GM23338 (cell line): ENCODE measurements around the gene NUDT4. TPM values are rescaled to one million over a fixed set of nuclear protein-coding genes. Genes with fewer than 3 reads are reported as not detected.

ENCODE experiments used
- ATAC-seq: fragments of 200-7000 bp; cut with Tn5 transposase; 3 replicates; pipeline ENCODE4 v1.9.1; 2020
- DNase-seq: peaks from one replicate; pipeline ENCODE4 v3.0.0-alpha.2; 2015; ENCODE audit warnings: low spot score
- H2AFZ ChIP-seq: fragments of 200-600 bp; sonication (generic); 2 replicates; pipeline ENCODE4 v1.8.0; 2016; ENCODE audit warnings: antibody characterized with exemption, mild to moderate bottlenecking, moderate library complexity
- H3F3A ChIP-seq: fragments of 200-600 bp; sonication (generic); replicated peaks from 2 replicates; pipeline ENCODE4 v1.8.0; 2017; ENCODE audit warnings: antibody characterized with exemption, mixed run types, low read depth
- H3K27ac ChIP-seq: fragments of 200-600 bp; sonication (generic); 2 replicates; pipeline ENCODE4 v1.6.1; 2016; ENCODE audit warnings: low read depth
- H3K27me3 ChIP-seq: fragments of 200-600 bp; sonication (generic); 2 replicates; pipeline ENCODE4 v1.8.0; 2016; ENCODE audit warnings: mild to moderate bottlenecking, mixed run types, moderate library complexity; ENCODE audit not compliant: insufficient read depth
- H3K36me3 ChIP-seq: fragments of 200-600 bp; sonication (generic); 2 replicates; pipeline ENCODE4 v1.8.0; 2016; ENCODE audit warnings: mild to moderate bottlenecking; ENCODE audit not compliant: insufficient read depth
- H3K4me1 ChIP-seq: fragments of 200-600 bp; sonication (generic); 2 replicates; pipeline ENCODE4 v1.8.0; 2016; ENCODE audit warnings: mild to moderate bottlenecking, moderate library complexity; ENCODE audit not compliant: insufficient read depth
- H3K4me2 ChIP-seq: fragments of 200-600 bp; sonication (generic); 2 replicates; pipeline ENCODE4 v1.7.1; 2017; ENCODE audit warnings: mixed run types
- H3K4me3 ChIP-seq: fragments of 200-600 bp; sonication (generic); 2 replicates; pipeline ENCODE4 v1.6.1; 2016; ENCODE audit warnings: mixed run types
- H3K79me2 ChIP-seq: fragments of 200-600 bp; sonication (generic); replicated peaks from 2 replicates; pipeline ENCODE4 v1.8.0; 2017; ENCODE audit warnings: mild to moderate bottlenecking; ENCODE audit not compliant: insufficient read depth
- H3K9me2 ChIP-seq: fragments of 200-600 bp; sonication (generic); 2 replicates; pipeline ENCODE4 v1.8.0; 2017; ENCODE audit not compliant: insufficient read depth
- H4K20me1 ChIP-seq: fragments of 200-600 bp; sonication (generic); replicated peaks from 2 replicates; pipeline ENCODE4 v1.8.0; 2017; ENCODE audit warnings: mild to moderate bottlenecking; ENCODE audit not compliant: insufficient read depth
- H3K27ac Mint-ChIP-seq: 2 replicates; pipeline ENCODE4 v1.8.0; 2020; ENCODE audit warnings: inconsistent platforms, mild to moderate bottlenecking, moderate library complexity, mixed read lengths
- H3K27me3 Mint-ChIP-seq: 3 replicates; pipeline ENCODE4 v1.8.0; 2022; ENCODE audit warnings: low read depth, mild to moderate bottlenecking, moderate library complexity, mixed read lengths, inconsistent platforms; ENCODE audit not compliant: insufficient read depth, poor library complexity
- H3K36me3 Mint-ChIP-seq: 3 replicates; pipeline ENCODE4 v1.8.0; 2021; ENCODE audit warnings: low read depth, mild to moderate bottlenecking, inconsistent platforms, moderate library complexity, mixed read lengths
- H3K4me1 Mint-ChIP-seq: 3 replicates; pipeline ENCODE4 v1.8.0; 2020; ENCODE audit warnings: mild to moderate bottlenecking, inconsistent platforms, mixed read lengths
- H3K4me3 Mint-ChIP-seq: 3 replicates; pipeline ENCODE4 v1.8.0; 2021; ENCODE audit warnings: moderate library complexity, mild to moderate bottlenecking, inconsistent platforms, mixed read lengths
- H3K9me3 Mint-ChIP-seq: 3 replicates; pipeline ENCODE4 v1.8.0; 2020; ENCODE audit warnings: moderate library complexity, mild to moderate bottlenecking, inconsistent platforms, mixed read lengths
- CREB1 ChIP-seq: fragments of 250-450 bp; sonication (Bioruptor Pico); IDR thresholded peaks from 2 replicates; pipeline ENCODE4 v1.5.0; 2020; ENCODE audit warnings: low read depth, mild to moderate bottlenecking, moderate library complexity
- EZH2 ChIP-seq: fragments of 200-600 bp; sonication (generic); IDR thresholded peaks from one replicate; pipeline ENCODE4 v1.8.0; 2017; ENCODE audit warnings: antibody characterized with exemption, mild to moderate bottlenecking, low read depth; ENCODE audit not compliant: unreplicated experiment
- EZH2phosphoT487 ChIP-seq: fragments of 200-600 bp; sonication (generic); IDR thresholded peaks from one replicate; pipeline ENCODE4 v1.8.1; 2018; ENCODE audit warnings: antibody characterized with exemption; ENCODE audit not compliant: unreplicated experiment
- JUNB ChIP-seq: IDR thresholded peaks from one replicate; pipeline ENCODE4 v1.6.1; 2016; ENCODE audit warnings: antibody characterized with exemption; ENCODE audit not compliant: unreplicated experiment
- NANOG ChIP-seq: IDR thresholded peaks from 2 replicates; pipeline ENCODE4 v1.6.1; 2016; ENCODE audit warnings: antibody characterized with exemption, borderline replicate concordance
- POLR2AphosphoS5 ChIP-seq: IDR thresholded peaks from 2 replicates; pipeline ENCODE4 v1.6.1; 2016; ENCODE audit warnings: antibody characterized with exemption, low read depth
- ZNF114 ChIP-seq: fragments of 250-450 bp; sonication (Bioruptor Pico); IDR thresholded peaks from 2 replicates; pipeline ENCODE4 v1.5.0; 2020; ENCODE audit warnings: mild to moderate bottlenecking, moderate library complexity
- ZNF331 ChIP-seq: fragments of 250-450 bp; sonication (Bioruptor Pico); IDR thresholded peaks from 2 replicates; pipeline ENCODE4 v1.5.0; 2020; ENCODE audit warnings: low read depth, mild to moderate bottlenecking, moderate library complexity
- polyA plus RNA-seq: library from polyadenylated mRNA; unstranded; fragments of >200 nt; fragmentation: Nextera tagmentation; extraction: Ambion mirVana; gene quantifications from 2 replicates; pipeline ENCODE4 v1.2.1, GENCODE V29; 2016
- total RNA-seq: library from RNA; depleted of rRNA; stranded (reverse); fragments of >200 nt; shearing (Covaris generic); gene quantifications from 2 replicates; pipeline ENCODE4 v1.2.3, GENCODE V29; 2014
- TF ChIP-seq, protein P1 (sequence below), 2 experiments: fragments of 200-600 bp in 1 of 2; sonication (generic) in 1 of 2; conservative IDR thresholded peaks; 2 replicates each; pipeline versions ENCODE4 v1.5.1 to v1.6.1; 2016 to 2017; ENCODE audit warnings: antibody characterized with exemption in 2 of 2, low read depth in 2 of 2, mild to moderate bottlenecking in 2 of 2, moderate library complexity in 1 of 2
- TF ChIP-seq, protein P2 (sequence below): IDR thresholded peaks from one replicate; pipeline ENCODE4 v1.6.1; 2018; ENCODE audit warnings: antibody characterized with exemption; ENCODE audit not compliant: unreplicated experiment
- TF ChIP-seq, protein P3 (sequence below): IDR thresholded peaks from 2 replicates; pipeline ENCODE4 v1.6.1; 2016; ENCODE audit warnings: antibody characterized with exemption

NUDT4 gene
- total and polyA plus RNA-seq, 2 experiments from 2014 or later, result 32.3 to 67.2 TPM

DNA sequence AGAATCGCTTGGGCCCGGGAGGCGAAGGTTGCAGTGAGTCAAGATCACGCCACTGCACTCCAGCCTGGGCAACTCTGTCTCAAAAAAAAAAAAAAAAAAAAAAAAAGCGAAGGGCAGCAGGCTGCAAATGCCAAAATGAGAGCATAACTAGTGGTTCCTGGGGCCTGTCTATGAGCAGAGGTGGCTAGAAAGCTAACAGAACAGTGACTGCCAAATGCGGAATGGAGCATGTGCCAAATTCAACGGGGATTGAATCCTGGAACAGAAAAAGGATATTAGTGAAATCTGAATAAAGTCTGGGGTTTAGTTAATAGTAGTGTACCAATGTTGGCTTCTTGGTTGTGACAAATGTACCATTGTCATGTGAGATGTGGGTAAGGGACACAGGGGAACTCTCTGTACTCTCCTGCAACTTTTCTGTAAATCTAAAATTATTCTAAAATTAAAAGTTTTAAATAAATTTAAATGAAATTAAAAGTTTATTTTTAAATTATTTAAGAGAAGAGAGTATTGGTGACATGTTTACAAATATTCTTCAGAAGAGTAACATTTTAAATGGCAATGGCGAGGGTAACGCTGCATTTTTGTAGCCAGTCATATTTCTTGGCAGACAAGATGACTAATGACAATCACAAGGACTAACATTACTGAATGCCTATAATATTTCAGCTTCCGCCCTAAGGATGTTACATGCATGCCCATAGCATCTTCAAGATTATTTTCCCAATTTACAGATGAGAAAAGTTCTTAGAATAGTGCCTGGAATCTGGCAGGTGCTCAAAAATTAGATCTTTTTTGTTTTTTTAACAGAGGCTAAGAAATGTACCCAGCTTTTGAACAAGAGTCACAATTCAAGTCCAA is 28.9 kb upstream of the NUDT4 start (continued):
- TF ChIP-seq, protein P1, sequence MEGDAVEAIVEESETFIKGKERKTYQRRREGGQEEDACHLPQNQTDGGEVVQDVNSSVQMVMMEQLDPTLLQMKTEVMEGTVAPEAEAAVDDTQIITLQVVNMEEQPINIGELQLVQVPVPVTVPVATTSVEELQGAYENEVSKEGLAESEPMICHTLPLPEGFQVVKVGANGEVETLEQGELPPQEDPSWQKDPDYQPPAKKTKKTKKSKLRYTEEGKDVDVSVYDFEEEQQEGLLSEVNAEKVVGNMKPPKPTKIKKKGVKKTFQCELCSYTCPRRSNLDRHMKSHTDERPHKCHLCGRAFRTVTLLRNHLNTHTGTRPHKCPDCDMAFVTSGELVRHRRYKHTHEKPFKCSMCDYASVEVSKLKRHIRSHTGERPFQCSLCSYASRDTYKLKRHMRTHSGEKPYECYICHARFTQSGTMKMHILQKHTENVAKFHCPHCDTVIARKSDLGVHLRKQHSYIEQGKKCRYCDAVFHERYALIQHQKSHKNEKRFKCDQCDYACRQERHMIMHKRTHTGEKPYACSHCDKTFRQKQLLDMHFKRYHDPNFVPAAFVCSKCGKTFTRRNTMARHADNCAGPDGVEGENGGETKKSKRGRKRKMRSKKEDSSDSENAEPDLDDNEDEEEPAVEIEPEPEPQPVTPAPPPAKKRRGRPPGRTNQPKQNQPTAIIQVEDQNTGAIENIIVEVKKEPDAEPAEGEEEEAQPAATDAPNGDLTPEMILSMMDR (conservative IDR thresholded peaks at IDR 0.05; ENCODE audit: low read depth in 2 of 2), result no peak
- TF ChIP-seq ZNF114 (CRISPR knock-in tag) (no peak), EZH2phosphoT487 (no peak), CREB1 (CRISPR knock-in tag) (no peak), POLR2AphosphoS5 (no peak), NANOG (no peak), ZNF331 (CRISPR knock-in tag) (no peak)
- TF ChIP-seq, protein P2, sequence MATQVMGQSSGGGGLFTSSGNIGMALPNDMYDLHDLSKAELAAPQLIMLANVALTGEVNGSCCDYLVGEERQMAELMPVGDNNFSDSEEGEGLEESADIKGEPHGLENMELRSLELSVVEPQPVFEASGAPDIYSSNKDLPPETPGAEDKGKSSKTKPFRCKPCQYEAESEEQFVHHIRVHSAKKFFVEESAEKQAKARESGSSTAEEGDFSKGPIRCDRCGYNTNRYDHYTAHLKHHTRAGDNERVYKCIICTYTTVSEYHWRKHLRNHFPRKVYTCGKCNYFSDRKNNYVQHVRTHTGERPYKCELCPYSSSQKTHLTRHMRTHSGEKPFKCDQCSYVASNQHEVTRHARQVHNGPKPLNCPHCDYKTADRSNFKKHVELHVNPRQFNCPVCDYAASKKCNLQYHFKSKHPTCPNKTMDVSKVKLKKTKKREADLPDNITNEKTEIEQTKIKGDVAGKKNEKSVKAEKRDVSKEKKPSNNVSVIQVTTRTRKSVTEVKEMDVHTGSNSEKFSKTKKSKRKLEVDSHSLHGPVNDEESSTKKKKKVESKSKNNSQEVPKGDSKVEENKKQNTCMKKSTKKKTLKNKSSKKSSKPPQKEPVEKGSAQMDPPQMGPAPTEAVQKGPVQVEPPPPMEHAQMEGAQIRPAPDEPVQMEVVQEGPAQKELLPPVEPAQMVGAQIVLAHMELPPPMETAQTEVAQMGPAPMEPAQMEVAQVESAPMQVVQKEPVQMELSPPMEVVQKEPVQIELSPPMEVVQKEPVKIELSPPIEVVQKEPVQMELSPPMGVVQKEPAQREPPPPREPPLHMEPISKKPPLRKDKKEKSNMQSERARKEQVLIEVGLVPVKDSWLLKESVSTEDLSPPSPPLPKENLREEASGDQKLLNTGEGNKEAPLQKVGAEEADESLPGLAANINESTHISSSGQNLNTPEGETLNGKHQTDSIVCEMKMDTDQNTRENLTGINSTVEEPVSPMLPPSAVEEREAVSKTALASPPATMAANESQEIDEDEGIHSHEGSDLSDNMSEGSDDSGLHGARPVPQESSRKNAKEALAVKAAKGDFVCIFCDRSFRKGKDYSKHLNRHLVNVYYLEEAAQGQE, result no peak
- TF ChIP-seq, protein P3, sequence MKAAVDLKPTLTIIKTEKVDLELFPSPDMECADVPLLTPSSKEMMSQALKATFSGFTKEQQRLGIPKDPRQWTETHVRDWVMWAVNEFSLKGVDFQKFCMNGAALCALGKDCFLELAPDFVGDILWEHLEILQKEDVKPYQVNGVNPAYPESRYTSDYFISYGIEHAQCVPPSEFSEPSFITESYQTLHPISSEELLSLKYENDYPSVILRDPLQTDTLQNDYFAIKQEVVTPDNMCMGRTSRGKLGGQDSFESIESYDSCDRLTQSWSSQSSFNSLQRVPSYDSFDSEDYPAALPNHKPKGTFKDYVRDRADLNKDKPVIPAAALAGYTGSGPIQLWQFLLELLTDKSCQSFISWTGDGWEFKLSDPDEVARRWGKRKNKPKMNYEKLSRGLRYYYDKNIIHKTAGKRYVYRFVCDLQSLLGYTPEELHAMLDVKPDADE, result no peak

DNA sequence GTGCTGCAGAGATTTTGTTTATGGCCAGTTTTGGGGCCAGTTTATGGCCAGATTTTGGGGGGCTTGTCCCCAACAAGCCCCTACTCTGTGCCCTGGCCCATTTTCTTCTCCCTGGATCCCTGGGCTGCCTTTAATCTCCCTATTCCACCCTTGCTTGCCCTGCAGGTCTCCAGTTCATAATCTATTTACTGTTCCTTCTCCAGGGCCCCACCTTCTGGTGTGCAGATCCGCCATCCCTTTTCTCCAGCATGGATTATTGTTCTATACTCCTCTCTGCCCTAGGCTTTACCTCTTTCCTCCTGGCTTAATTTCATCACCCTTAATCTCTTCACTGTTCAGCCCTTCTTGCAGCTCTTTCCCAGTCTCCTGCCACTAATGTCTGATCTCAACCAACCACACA is 26.0 kb upstream of the NUDT4 start:
- Histone ChIP-seq H3K4me1 (no peaks in the 10 kb centered on the region), H3K36me3 (no peaks in the 10 kb centered on the region), H3K4me3 (no peak overlapping the region), H3F3A (no peaks in the 10 kb centered on the region), H4K20me1 (no peaks in the 10 kb centered on the region), H3K27me3 (no peaks in the 10 kb centered on the region), H3K27ac (no peak overlapping the region), H3K79me2 (no peaks in the 10 kb centered on the region), H2AFZ (no peak overlapping the region), H3K4me2 (no peak overlapping the region), H3K9me2 (0 out of 2 replicates have a peak, but pooled peaks cover 3% of the 10 kb centered on the region)
- Mint-ChIP-seq H3K4me1 (no peaks in the 10 kb centered on the region), H3K9me3 (no peaks in the 10 kb centered on the region), H3K27ac (no peak overlapping the region), H3K36me3 (no peaks in the 10 kb centered on the region; the same call in 2 of the 3 replicates), H3K27me3 (peaks cover 3% of the 10 kb centered on the region), H3K4me3 (no peak overlapping the region)
- no peak for ATAC-seq
- no peak for DNase-seq
- TF ChIP-seq, protein P1 (conservative IDR thresholded peaks at IDR 0.05; ENCODE audit: low read depth in 2 of 2), result no peak
- TF ChIP-seq ZNF331 (CRISPR knock-in tag), result no peak
- no peak for TF ChIP-seq POLR2AphosphoS5
- no peak for TF ChIP-seq ZNF114 (CRISPR knock-in tag)
- no peak for TF ChIP-seq EZH2
- TF ChIP-seq CREB1 (CRISPR knock-in tag), result no peak
- TF ChIP-seq, protein P3, result no peak
- TF ChIP-seq JUNB, result no peak
- no peak for TF ChIP-seq NANOG
